Endothelial cell of umbilical vein (primary cell): ENCODE measurements around the gene SCYGR7.

Source experiments
- POLR2AphosphoS5 ChIP-seq: IDR thresholded peaks from 2 replicates; pipeline ENCODE4 v1.6.1; 2012; ENCODE audit warnings: low read depth, mild to moderate bottlenecking, control low read depth, low read length, moderate library complexity; ENCODE audit not compliant: insufficient read depth
- TF ChIP-seq, protein P1 (sequence below), 2 donors: IDR thresholded peaks; 1 replicate in 1 of 2; 2 replicates in 1 of 2; pipeline ENCODE4 v1.5.1; 2011; ENCODE audit warnings: low read length in 2 of 2, mild to moderate bottlenecking in 2 of 2, moderate library complexity in 2 of 2, control low read depth in 1 of 2, inconsistent platforms in 1 of 2, low read depth in 1 of 2; ENCODE audit not compliant: insufficient read depth in 1 of 2; ENCODE audit errors: extremely low read depth in 1 of 2

- TF ChIP-seq, protein P1, sequence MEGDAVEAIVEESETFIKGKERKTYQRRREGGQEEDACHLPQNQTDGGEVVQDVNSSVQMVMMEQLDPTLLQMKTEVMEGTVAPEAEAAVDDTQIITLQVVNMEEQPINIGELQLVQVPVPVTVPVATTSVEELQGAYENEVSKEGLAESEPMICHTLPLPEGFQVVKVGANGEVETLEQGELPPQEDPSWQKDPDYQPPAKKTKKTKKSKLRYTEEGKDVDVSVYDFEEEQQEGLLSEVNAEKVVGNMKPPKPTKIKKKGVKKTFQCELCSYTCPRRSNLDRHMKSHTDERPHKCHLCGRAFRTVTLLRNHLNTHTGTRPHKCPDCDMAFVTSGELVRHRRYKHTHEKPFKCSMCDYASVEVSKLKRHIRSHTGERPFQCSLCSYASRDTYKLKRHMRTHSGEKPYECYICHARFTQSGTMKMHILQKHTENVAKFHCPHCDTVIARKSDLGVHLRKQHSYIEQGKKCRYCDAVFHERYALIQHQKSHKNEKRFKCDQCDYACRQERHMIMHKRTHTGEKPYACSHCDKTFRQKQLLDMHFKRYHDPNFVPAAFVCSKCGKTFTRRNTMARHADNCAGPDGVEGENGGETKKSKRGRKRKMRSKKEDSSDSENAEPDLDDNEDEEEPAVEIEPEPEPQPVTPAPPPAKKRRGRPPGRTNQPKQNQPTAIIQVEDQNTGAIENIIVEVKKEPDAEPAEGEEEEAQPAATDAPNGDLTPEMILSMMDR (IDR thresholded peaks at IDR 0.05; ENCODE audit: extremely low read depth in 1 of 2, insufficient read depth in 1 of 2, low read depth in 1 of 2, low read length in 2 of 2), result no peak
- no peak for TF ChIP-seq POLR2AphosphoS5
Observed at GRCh38 chr2:227703280-227703732, 24.8 kb upstream of the SCYGR7 start.
